SK-N-MC (cell line): ENCODE results near the gene ZNF516.

Experiments
- EZH2 ChIP-seq: fragments of 200-600 bp; sonication (generic); IDR thresholded peaks from one replicate; pipeline ENCODE4 v1.6.1; 2017; ENCODE audit warnings: antibody characterized with exemption
- POLR2AphosphoS5 ChIP-seq: IDR thresholded peaks from 2 replicates; pipeline ENCODE4 v1.6.1; 2012; ENCODE audit warnings: mild to moderate bottlenecking, low read depth, low read length, borderline replicate concordance

- TF ChIP-seq EZH2 (no peak), POLR2AphosphoS5 (no peak)
Observed at GRCh38 chr18:76530846-76531245, 35.8 kb upstream of the ZNF516 start.
